CD4-positive, alpha-beta T cell (primary cell): Measurements from ENCODE around the gene TSSK6. TPM values are rescaled to one million over a fixed set of nuclear protein-coding genes. Genes with fewer than 3 reads are reported as not detected.

Experiments
- ATAC-seq: fragments of 200-7000 bp; cut with Tn5 transposase; one replicate; pipeline ENCODE4 v1.10.0; 2022; ENCODE audit warnings: mild to moderate bottlenecking; ENCODE audit not compliant: poor library complexity
- CTCF ChIA-PET: fragments of 350-600 bp; sonication (Branson Sonifier 250); formaldehyde crosslinking; loops from one replicate; lab custom pipeline; 2021; ENCODE audit warnings: antibody characterized with exemption, inconsistent platforms; lab: Charles Lee
- POLR2A ChIA-PET: fragments of 350-600 bp; sonication (Branson Sonifier 250); formaldehyde crosslinking; loops from one replicate; lab custom pipeline; 2021; ENCODE audit warnings: antibody characterized with exemption, inconsistent platforms; lab: Charles Lee
- DNase-seq, 14 experiments: peaks; one replicate each; pipeline ENCODE4 v3.0.0-alpha.2; 2013 to 2020; ENCODE audit warnings: mixed read lengths in 2 of 14
- H3K27ac ChIP-seq, 2 donors: one replicate each; pipeline versions ENCODE4 v1.5.1 to v1.7.0; 2013; ENCODE audit warnings: low read length in 2 of 2, low read depth in 1 of 2, mild to moderate bottlenecking in 1 of 2
- H3K27me3 ChIP-seq, 2 experiments: 1 replicate in 1 of 2; 2 replicates in 1 of 2; pipeline versions ENCODE4 v1.6.1 to v1.7.0; 2013; ENCODE audit warnings: low read length in 2 of 2, control low read depth in 1 of 2, mild to moderate bottlenecking in 1 of 2, moderate library complexity in 1 of 2; ENCODE audit not compliant: insufficient read depth in 2 of 2, control insufficient read depth in 1 of 2
- H3K36me3 ChIP-seq: one replicate; pipeline ENCODE4 v1.6.1; 2013; ENCODE audit warnings: low read length, control low read depth; ENCODE audit not compliant: insufficient read depth
- H3K4me1 ChIP-seq: one replicate; pipeline ENCODE4 v1.6.1; 2013; ENCODE audit warnings: low read length, control low read depth; ENCODE audit not compliant: insufficient read depth
- H3K4me3 ChIP-seq: one replicate; pipeline ENCODE4 v1.5.1; 2013; ENCODE audit warnings: mild to moderate bottlenecking, low read length, moderate library complexity
- H3K9me3 ChIP-seq, 2 experiments: 1 replicate in 1 of 2; 2 replicates in 1 of 2; pipeline versions ENCODE4 v1.6.1 to v1.7.0; 2013; ENCODE audit warnings: low read length in 2 of 2, mild to moderate bottlenecking in 2 of 2, control low read depth in 1 of 2, moderate library complexity in 1 of 2; ENCODE audit not compliant: control insufficient read depth in 1 of 2, insufficient read depth in 1 of 2
- H3K27ac Mint-ChIP-seq: one replicate; pipeline ENCODE4 v1.8.0; 2020; ENCODE audit warnings: mixed read lengths
- H3K27me3 Mint-ChIP-seq: one replicate; pipeline ENCODE4 v1.8.0; 2021; ENCODE audit warnings: mixed read lengths
- H3K36me3 Mint-ChIP-seq: one replicate; pipeline ENCODE4 v1.8.0; 2021; ENCODE audit warnings: low read depth, mixed read lengths
- H3K4me1 Mint-ChIP-seq: one replicate; pipeline ENCODE4 v1.8.0; 2021; ENCODE audit warnings: low read depth, mixed read lengths
- H3K4me3 Mint-ChIP-seq: one replicate; pipeline ENCODE4 v1.8.0; 2020; ENCODE audit warnings: mild to moderate bottlenecking, mixed read lengths
- H3K9me3 Mint-ChIP-seq: one replicate; pipeline ENCODE4 v1.8.0; 2020; ENCODE audit warnings: mixed read lengths
- intact Hi-C, 2 experiments: fragments of 100-400 bp; cut with DNase I in 1 of 2; cut with micrococcal nuclease in 1 of 2; formaldehyde crosslinking; loops; one replicate each; pipeline versions ENCODE4 v1.15.1 to v1.9.0; 2023 to 2025; cut with DNase I, micrococcal nuclease
- total RNA-seq, 174 experiments: library from RNA in 2 of 174; stranded (reverse) in 2 of 174; gene quantifications; one replicate each; pipeline ENCODE4 v1.2.3 and lab custom pipeline; 2021 to 2026
- TF ChIP-seq, protein P1 (sequence below): fragments of 200-600 bp; IDR thresholded peaks from one replicate; pipeline ENCODE4 v1.8.0; 2022; ENCODE audit warnings: antibody characterized with exemption, mild to moderate bottlenecking

Gene TSSK6
- total RNA-seq, 2 experiments from 2014 or later = 3.4 to 5.5 TPM

DNA sequence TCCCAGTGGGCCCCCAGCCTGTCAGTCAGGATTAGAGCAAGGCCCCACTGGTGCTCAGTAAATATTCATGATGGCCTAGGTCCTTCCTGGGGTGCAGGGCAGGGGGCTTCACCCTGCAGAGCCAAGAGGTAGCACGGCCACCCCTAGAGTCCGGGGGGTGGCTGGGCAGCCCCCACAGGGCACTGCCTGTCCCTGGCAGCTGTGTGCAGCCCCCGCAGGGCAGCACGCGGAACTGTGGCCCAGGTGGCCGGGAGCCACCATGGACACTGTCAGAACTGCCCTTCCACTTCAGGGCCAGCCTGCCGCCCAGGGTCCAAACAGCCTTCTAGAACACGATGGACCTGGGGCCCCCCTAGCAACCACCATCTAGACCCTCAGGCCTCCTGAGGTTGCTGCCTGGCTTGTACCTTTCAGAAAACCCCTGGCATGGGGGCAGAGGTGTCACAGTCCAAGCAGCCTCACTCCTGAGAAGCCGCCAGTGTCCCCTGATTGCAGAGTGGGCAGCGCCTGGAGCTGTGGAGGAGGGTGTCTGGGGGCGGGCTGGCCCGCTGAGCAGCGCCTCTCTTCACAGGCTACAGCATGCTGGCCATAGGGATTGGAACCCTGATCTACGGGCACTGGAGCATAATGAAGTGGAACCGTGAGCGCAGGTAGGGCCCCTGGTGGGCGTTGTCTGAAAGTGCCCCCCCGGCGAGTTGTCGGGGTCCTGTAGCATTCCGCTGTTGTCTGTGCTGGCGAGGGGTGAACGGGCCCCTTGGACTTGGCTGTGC is 10.4 kb upstream of the TSSK6 start:
- CTCF ChIA-PET = no interaction called here
- Mint-ChIP-seq H3K4me1 (peaks cover 9% of the 10 kb centered on the region), H3K36me3 (peaks cover 43% of the 10 kb centered on the region), H3K27ac (no peak overlapping the region), H3K27me3 (no peaks in the 10 kb centered on the region), H3K9me3 (no peaks in the 10 kb centered on the region), H3K4me3 (no peak overlapping the region)
- peaks cover 50% of the 10 kb centered on the region for H3K36me3 ChIP-seq
- H3K9me3 ChIP-seq = no peaks in the 10 kb centered on the region
- no peak overlapping the region for H3K4me3 ChIP-seq
- no peak for ATAC-seq
- H3K4me1 ChIP-seq = peaks cover 11% of the 10 kb centered on the region
- H3K27ac ChIP-seq = no peak overlapping the region
- no peak for DNase-seq
- intact Hi-C loops = no loop called here
- POLR2A ChIA-PET = interaction anchor here (0.5 kb wide), 1 partner anchor 12 kb away, joined by 3 read pairs; no protein-coding TSS in a partner anchor
- TF ChIP-seq, protein P1, sequence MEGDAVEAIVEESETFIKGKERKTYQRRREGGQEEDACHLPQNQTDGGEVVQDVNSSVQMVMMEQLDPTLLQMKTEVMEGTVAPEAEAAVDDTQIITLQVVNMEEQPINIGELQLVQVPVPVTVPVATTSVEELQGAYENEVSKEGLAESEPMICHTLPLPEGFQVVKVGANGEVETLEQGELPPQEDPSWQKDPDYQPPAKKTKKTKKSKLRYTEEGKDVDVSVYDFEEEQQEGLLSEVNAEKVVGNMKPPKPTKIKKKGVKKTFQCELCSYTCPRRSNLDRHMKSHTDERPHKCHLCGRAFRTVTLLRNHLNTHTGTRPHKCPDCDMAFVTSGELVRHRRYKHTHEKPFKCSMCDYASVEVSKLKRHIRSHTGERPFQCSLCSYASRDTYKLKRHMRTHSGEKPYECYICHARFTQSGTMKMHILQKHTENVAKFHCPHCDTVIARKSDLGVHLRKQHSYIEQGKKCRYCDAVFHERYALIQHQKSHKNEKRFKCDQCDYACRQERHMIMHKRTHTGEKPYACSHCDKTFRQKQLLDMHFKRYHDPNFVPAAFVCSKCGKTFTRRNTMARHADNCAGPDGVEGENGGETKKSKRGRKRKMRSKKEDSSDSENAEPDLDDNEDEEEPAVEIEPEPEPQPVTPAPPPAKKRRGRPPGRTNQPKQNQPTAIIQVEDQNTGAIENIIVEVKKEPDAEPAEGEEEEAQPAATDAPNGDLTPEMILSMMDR = no peak
- no peaks in the 10 kb centered on the region for H3K27me3 ChIP-seq

DNA sequence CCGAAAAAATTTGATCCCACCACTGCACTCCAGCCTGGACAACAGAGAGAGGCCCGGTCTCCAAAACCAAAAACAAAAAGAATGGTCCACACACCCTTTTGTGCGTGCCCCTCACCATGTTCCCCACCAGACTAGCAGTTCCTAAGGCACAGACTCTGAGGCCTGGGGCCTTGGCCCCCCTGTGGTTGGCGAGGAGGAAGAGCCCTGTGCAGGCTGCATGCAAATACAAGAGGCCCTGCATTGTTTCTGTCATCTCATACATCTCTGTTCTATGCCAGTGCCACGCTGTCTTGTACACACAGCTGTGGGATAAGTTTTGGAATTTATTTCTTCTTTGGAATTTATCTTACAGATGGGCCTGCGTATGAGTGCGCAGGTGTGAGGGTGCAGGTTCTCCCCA is 8.7 kb upstream of the TSSK6 start:
- H3K27me3 ChIP-seq = no peaks in the 10 kb centered on the region
- H3K4me3 Mint-ChIP-seq = no peak overlapping the region
- TF ChIP-seq, protein P1 = no peak
- H3K4me1 ChIP-seq = peaks cover 18% of the 10 kb centered on the region
- DNase-seq (no peak), ATAC-seq (no peak)
- ChIA-PET POLR2A (interaction anchor here (0.6 kb wide), 1 partner anchor 103 kb away, joined by 3 read pairs; no protein-coding TSS in a partner anchor), CTCF (no interaction called here)
- no peaks in the 10 kb centered on the region for H3K9me3 Mint-ChIP-seq
- peaks cover 17% of the 10 kb centered on the region for H3K4me1 Mint-ChIP-seq
- H3K36me3 Mint-ChIP-seq = peaks cover 58% of the 10 kb centered on the region
- intact Hi-C loops = no loop called here
- no peaks in the 10 kb centered on the region for H3K27me3 Mint-ChIP-seq
- H3K27ac ChIP-seq = no peak overlapping the region
- no peak overlapping the region for H3K4me3 ChIP-seq
- no peaks in the 10 kb centered on the region for H3K9me3 ChIP-seq
- H3K36me3 ChIP-seq = peaks cover 59% of the 10 kb centered on the region
- H3K27ac Mint-ChIP-seq = no peak overlapping the region

DNA sequence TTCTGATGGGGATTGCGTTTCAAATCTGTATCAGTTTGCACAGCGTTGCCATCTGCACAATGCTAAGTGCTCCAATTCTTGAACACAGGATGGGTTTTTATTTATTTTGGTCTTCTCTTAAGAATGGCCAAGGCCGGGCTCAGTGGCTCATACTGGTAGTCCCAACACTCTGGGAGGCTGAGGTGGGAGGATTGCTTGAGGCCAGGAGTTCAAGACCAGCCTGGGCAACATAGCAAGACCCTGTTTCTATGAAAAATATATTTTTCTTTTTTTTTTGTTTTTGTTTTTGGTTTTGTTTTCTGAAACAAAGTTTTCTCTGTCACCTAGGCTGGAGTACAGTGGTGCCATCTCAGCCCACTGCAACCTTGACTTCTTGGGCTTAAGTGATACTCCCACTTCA is 7.8 kb upstream of the TSSK6 start:
- no peak overlapping the region for H3K4me3 ChIP-seq
- H3K4me3 Mint-ChIP-seq = no peak overlapping the region
- CTCF ChIA-PET = no interaction called here
- TF ChIP-seq, protein P1 = no peak
- H3K9me3 ChIP-seq = no peaks in the 10 kb centered on the region
- peaks cover 56% of the 10 kb centered on the region for H3K36me3 ChIP-seq
- intact Hi-C loops = no loop called here
- H3K36me3 Mint-ChIP-seq = peaks cover 55% of the 10 kb centered on the region
- no peak overlapping the region for H3K27ac ChIP-seq
- H3K27me3 ChIP-seq = no peaks in the 10 kb centered on the region
- ATAC-seq = no peak
- no peaks in the 10 kb centered on the region for H3K27me3 Mint-ChIP-seq
- POLR2A ChIA-PET = interaction anchor here (0.6 kb wide), 1 partner anchor 104 kb away, joined by 3 read pairs; no protein-coding TSS in a partner anchor
- H3K9me3 Mint-ChIP-seq = no peaks in the 10 kb centered on the region
- peaks cover 18% of the 10 kb centered on the region for H3K4me1 ChIP-seq
- no peak for DNase-seq
- peaks cover 20% of the 10 kb centered on the region for H3K4me1 Mint-ChIP-seq
- no peak overlapping the region for H3K27ac Mint-ChIP-seq
